PC-3 (cell line): Measurements from ENCODE around the gene PI4K2A. TPM values are rescaled to one million over a fixed set of nuclear protein-coding genes. Genes with fewer than 3 reads are reported as not detected.

Experiments
- ATAC-seq: fragments of 200-7000 bp; cut with Tn5 transposase; 2 replicates; pipeline ENCODE4 v1.9.1; 2020; ENCODE audit warnings: mild to moderate bottlenecking, moderate library complexity
- BruUV-seq: library from RNA; stranded (reverse); fragments of 400-500 nt; replicated peaks from 2 replicates; lab custom pipeline; 2021; lab: Mats Ljungman, UMichigan
- CTCF ChIA-PET: fragments of 300-600 bp; sonication (Branson Sonifier 250); formaldehyde crosslinking; loops from one replicate; lab custom pipeline; 2022; ENCODE audit warnings: antibody characterized with exemption; lab: Charles Lee
- POLR2A ChIA-PET: fragments of 300-600 bp; sonication (Branson Sonifier 250); formaldehyde crosslinking; loops from one replicate; lab custom pipeline; 2022; ENCODE audit warnings: antibody characterized with exemption; ENCODE audit not compliant: unreplicated experiment; lab: Charles Lee
- DNase-seq: peaks from one replicate; pipeline ENCODE4 v3.0.0-alpha.2; 2015
- H2AFZ ChIP-seq: fragments of 300-600 bp; sonication (generic); 2 replicates; pipeline ENCODE4 v1.6.0; 2016; ENCODE audit warnings: antibody characterized with exemption, low read length
- H3F3A ChIP-seq: fragments of 300-600 bp; sonication (generic); one replicate; pipeline ENCODE4 v1.6.0; 2017; ENCODE audit warnings: antibody characterized with exemption, low read length, control low read depth, mild to moderate bottlenecking; ENCODE audit not compliant: unreplicated experiment
- H3K27ac ChIP-seq: fragments of 300-600 bp; sonication (generic); 2 replicates; pipeline ENCODE4 v1.5.1; 2016; ENCODE audit warnings: mild to moderate bottlenecking, low read length
- H3K27me3 ChIP-seq: fragments of 300-600 bp; sonication (generic); 2 replicates; pipeline ENCODE4 v1.6.1; 2016; ENCODE audit warnings: low read length, mixed read lengths
- H3K36me3 ChIP-seq: fragments of 300-600 bp; sonication (generic); 2 replicates; pipeline ENCODE4 v1.6.1; 2016; ENCODE audit warnings: low read depth, mixed run types, low read length, mixed read lengths
- H3K4me1 ChIP-seq: fragments of 300-600 bp; sonication (generic); 2 replicates; pipeline ENCODE4 v1.5.1; 2016; ENCODE audit warnings: low read length; ENCODE audit not compliant: insufficient read depth
- H3K4me2 ChIP-seq: fragments of 300-600 bp; sonication (generic); 2 replicates; pipeline ENCODE4 v1.6.0; 2016; ENCODE audit warnings: low read length
- H3K4me3 ChIP-seq: fragments of 300-600 bp; sonication (generic); 2 replicates; pipeline ENCODE4 v1.5.1; 2016; ENCODE audit warnings: mild to moderate bottlenecking, low read length, mixed read lengths
- H3K79me2 ChIP-seq: fragments of 300-600 bp; sonication (generic); 2 replicates; pipeline ENCODE4 v1.6.1; 2017; ENCODE audit warnings: low read length, mixed read lengths
- H3K9ac ChIP-seq: fragments of 300-600 bp; sonication (generic); 2 replicates; pipeline ENCODE4 v1.6.0; 2016; ENCODE audit warnings: mild to moderate bottlenecking, low read length
- H3K9me2 ChIP-seq: fragments of 300-600 bp; sonication (generic); replicated peaks from 2 replicates; pipeline ENCODE4 v1.6.1; 2016; ENCODE audit warnings: mixed run types, low read length, mixed read lengths
- H3K9me3 ChIP-seq: fragments of 300-600 bp; sonication (generic); 2 replicates; pipeline ENCODE4 v1.6.1; 2016; ENCODE audit warnings: low read length, mixed read lengths
- H4K20me1 ChIP-seq: fragments of 300-600 bp; sonication (generic); 2 replicates; pipeline ENCODE4 v1.6.1; 2016; ENCODE audit warnings: low read length, mixed read lengths
- CTCF ChIP-seq: fragments of 300-600 bp; sonication (generic); conservative IDR thresholded peaks from 2 replicates; pipeline ENCODE4 v1.5.1; 2017; ENCODE audit warnings: antibody characterized with exemption, low read depth, mild to moderate bottlenecking, low read length
- EZH2 ChIP-seq: fragments of 300-600 bp; sonication (generic); IDR thresholded peaks from one replicate; pipeline ENCODE4 v1.6.1; 2017; ENCODE audit warnings: antibody characterized with exemption, mild to moderate bottlenecking, low read length; ENCODE audit not compliant: unreplicated experiment
- EZH2phosphoT487 ChIP-seq: fragments of 300-600 bp; sonication (generic); IDR thresholded peaks from 2 replicates; pipeline ENCODE4 v1.6.1; 2018; ENCODE audit warnings: mild to moderate bottlenecking, antibody characterized with exemption, low read length, borderline replicate concordance
- intact Hi-C: fragments of 100-400 bp; cut with micrococcal nuclease; formaldehyde crosslinking; loops from 2 replicates; pipeline ENCODE4 v1.9.0; 2023
- total RNA-seq: library from RNA; depleted of rRNA; stranded (reverse); fragments of >200 nt; gene quantifications from 2 replicates; pipeline ENCODE4 v1.2.3, GENCODE V29; 2014

PI4K2A gene
- total RNA-seq, 1 experiment from 2014 or later, result 19.4 TPM

GRCh38 chr10:97608991-97609561, 31.4 kb upstream of the PI4K2A start:
- TF ChIP-seq CTCF (no peak), EZH2 (no peak), EZH2phosphoT487 (no peak)
- Histone ChIP-seq H3K36me3 (no peaks in the 10 kb centered on the region), H2AFZ (no peak overlapping the region), H3K27ac (no peak overlapping the region), H3K4me2 (no peak overlapping the region), H4K20me1 (no peaks in the 10 kb centered on the region), H3K9ac (no peak overlapping the region), H3K27me3 (no peaks in the 10 kb centered on the region), H3K9me3 (no peaks in the 10 kb centered on the region), H3F3A (no peaks in the 10 kb centered on the region), H3K9me2 (no peaks in the 10 kb centered on the region), H3K4me3 (no peak overlapping the region), H3K4me1 (no peaks in the 10 kb centered on the region), H3K79me2 (no peaks in the 10 kb centered on the region)
- DNase-seq (no peak), ATAC-seq (peak; percentile 36)
- intact Hi-C loops, result no loop called here
- no TSS peak for BruUV-seq
- POLR2A ChIA-PET, result no interaction called here
- CTCF ChIA-PET, result interaction anchor here (0.6 kb wide), 1 partner anchor 330 kb away, joined by 5 read pairs; no protein-coding TSS in a partner anchor

- BruUV-seq, result no TSS peak
- intact Hi-C loops, result loop anchor here (10.0 kb wide), 1 partner anchor 57 kb away; no protein-coding TSS in a partner anchor
- H4K20me1 ChIP-seq, result no peaks in the 10 kb centered on the region
Observed at GRCh38 chr10:97611473-97611872, 29.0 kb upstream of the PI4K2A start.

More at GRCh38 chr10:97611473-97611872, 29.0 kb upstream of the PI4K2A start:
- Histone ChIP-seq H3K9me3 (no peaks in the 10 kb centered on the region), H3K27me3 (no peaks in the 10 kb centered on the region), H3K9me2 (no peaks in the 10 kb centered on the region), H3K4me2 (no peak overlapping the region), H3K27ac (no peak overlapping the region), H3K36me3 (no peaks in the 10 kb centered on the region), H3K9ac (no peak overlapping the region), H3K4me1 (no peaks in the 10 kb centered on the region), H3K4me3 (no peak overlapping the region), H2AFZ (no peak overlapping the region), H3F3A (no peaks in the 10 kb centered on the region), H3K79me2 (no peaks in the 10 kb centered on the region)
- no peak for TF ChIP-seq EZH2
- no peak for TF ChIP-seq EZH2phosphoT487
- TF ChIP-seq CTCF, result no peak
- ChIA-PET POLR2A (no interaction called here), CTCF (no interaction called here)
- ATAC-seq (no peak), DNase-seq (no peak)
